PC-3 (cell line): ENCODE data around the gene PACRG. TPM values are rescaled to one million over a fixed set of nuclear protein-coding genes. Genes with fewer than 3 reads are reported as not detected.

ENCODE experiments used
- ATAC-seq: fragments of 200-7000 bp; cut with Tn5 transposase; 2 replicates; pipeline ENCODE4 v1.9.1; 2020; ENCODE audit warnings: mild to moderate bottlenecking, moderate library complexity
- BruUV-seq: library from RNA; stranded (reverse); fragments of 400-500 nt; replicated peaks from 2 replicates; lab custom pipeline; 2021; lab: Mats Ljungman, UMichigan
- CTCF ChIA-PET: fragments of 300-600 bp; sonication (Branson Sonifier 250); formaldehyde crosslinking; loops from one replicate; lab custom pipeline; 2022; ENCODE audit warnings: antibody characterized with exemption; lab: Charles Lee
- POLR2A ChIA-PET: fragments of 300-600 bp; sonication (Branson Sonifier 250); formaldehyde crosslinking; loops from one replicate; lab custom pipeline; 2022; ENCODE audit warnings: antibody characterized with exemption; ENCODE audit not compliant: unreplicated experiment; lab: Charles Lee
- DNase-seq: peaks from one replicate; pipeline ENCODE4 v3.0.0-alpha.2; 2015
- H2AFZ ChIP-seq: fragments of 300-600 bp; sonication (generic); 2 replicates; pipeline ENCODE4 v1.6.0; 2016; ENCODE audit warnings: antibody characterized with exemption, low read length
- H3F3A ChIP-seq: fragments of 300-600 bp; sonication (generic); one replicate; pipeline ENCODE4 v1.6.0; 2017; ENCODE audit warnings: antibody characterized with exemption, low read length, control low read depth, mild to moderate bottlenecking; ENCODE audit not compliant: unreplicated experiment
- H3K27ac ChIP-seq: fragments of 300-600 bp; sonication (generic); 2 replicates; pipeline ENCODE4 v1.5.1; 2016; ENCODE audit warnings: mild to moderate bottlenecking, low read length
- H3K27me3 ChIP-seq: fragments of 300-600 bp; sonication (generic); 2 replicates; pipeline ENCODE4 v1.6.1; 2016; ENCODE audit warnings: low read length, mixed read lengths
- H3K36me3 ChIP-seq: fragments of 300-600 bp; sonication (generic); 2 replicates; pipeline ENCODE4 v1.6.1; 2016; ENCODE audit warnings: low read depth, mixed run types, low read length, mixed read lengths
- H3K4me1 ChIP-seq: fragments of 300-600 bp; sonication (generic); 2 replicates; pipeline ENCODE4 v1.5.1; 2016; ENCODE audit warnings: low read length; ENCODE audit not compliant: insufficient read depth
- H3K4me2 ChIP-seq: fragments of 300-600 bp; sonication (generic); 2 replicates; pipeline ENCODE4 v1.6.0; 2016; ENCODE audit warnings: low read length
- H3K4me3 ChIP-seq: fragments of 300-600 bp; sonication (generic); 2 replicates; pipeline ENCODE4 v1.5.1; 2016; ENCODE audit warnings: mild to moderate bottlenecking, low read length, mixed read lengths
- H3K79me2 ChIP-seq: fragments of 300-600 bp; sonication (generic); 2 replicates; pipeline ENCODE4 v1.6.1; 2017; ENCODE audit warnings: low read length, mixed read lengths
- H3K9ac ChIP-seq: fragments of 300-600 bp; sonication (generic); 2 replicates; pipeline ENCODE4 v1.6.0; 2016; ENCODE audit warnings: mild to moderate bottlenecking, low read length
- H3K9me2 ChIP-seq: fragments of 300-600 bp; sonication (generic); replicated peaks from 2 replicates; pipeline ENCODE4 v1.6.1; 2016; ENCODE audit warnings: mixed run types, low read length, mixed read lengths
- H3K9me3 ChIP-seq: fragments of 300-600 bp; sonication (generic); 2 replicates; pipeline ENCODE4 v1.6.1; 2016; ENCODE audit warnings: low read length, mixed read lengths
- H4K20me1 ChIP-seq: fragments of 300-600 bp; sonication (generic); 2 replicates; pipeline ENCODE4 v1.6.1; 2016; ENCODE audit warnings: low read length, mixed read lengths
- CTCF ChIP-seq: fragments of 300-600 bp; sonication (generic); conservative IDR thresholded peaks from 2 replicates; pipeline ENCODE4 v1.5.1; 2017; ENCODE audit warnings: antibody characterized with exemption, low read depth, mild to moderate bottlenecking, low read length
- EZH2 ChIP-seq: fragments of 300-600 bp; sonication (generic); IDR thresholded peaks from one replicate; pipeline ENCODE4 v1.6.1; 2017; ENCODE audit warnings: antibody characterized with exemption, mild to moderate bottlenecking, low read length; ENCODE audit not compliant: unreplicated experiment
- EZH2phosphoT487 ChIP-seq: fragments of 300-600 bp; sonication (generic); IDR thresholded peaks from 2 replicates; pipeline ENCODE4 v1.6.1; 2018; ENCODE audit warnings: mild to moderate bottlenecking, antibody characterized with exemption, low read length, borderline replicate concordance
- intact Hi-C: fragments of 100-400 bp; cut with micrococcal nuclease; formaldehyde crosslinking; loops from 2 replicates; pipeline ENCODE4 v1.9.0; 2023
- total RNA-seq: library from RNA; depleted of rRNA; stranded (reverse); fragments of >200 nt; gene quantifications from 2 replicates; pipeline ENCODE4 v1.2.3, GENCODE V29; 2014

Gene PACRG
- total RNA-seq, 1 experiment from 2014 or later, result not detected

DNA sequence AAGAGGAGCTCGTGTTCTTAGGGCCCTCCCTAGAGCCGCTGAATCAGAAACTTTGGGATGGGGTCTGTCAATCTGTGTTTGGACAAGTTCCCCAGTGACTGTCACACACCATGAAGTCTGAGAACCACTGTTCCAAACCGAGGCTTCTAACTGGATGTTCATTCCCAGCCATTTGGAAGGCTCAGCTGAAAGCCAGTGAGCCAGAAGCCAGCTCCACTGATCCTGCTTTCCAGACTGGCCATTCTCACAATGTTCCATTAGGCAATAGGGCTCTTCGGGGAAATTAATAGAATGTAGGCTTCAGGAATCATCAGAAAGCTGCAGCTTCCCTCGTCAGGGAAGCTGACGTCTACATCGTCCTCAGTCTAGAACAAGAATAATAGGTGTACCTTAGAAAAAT, 595.9 kb downstream of the PACRG start:
- no TSS peak for BruUV-seq
- ATAC-seq, result no peak
- Histone ChIP-seq H2AFZ (no peak overlapping the region), H3K27ac (peak overlapping the region; percentile 96), H3F3A (no peaks in the 10 kb centered on the region), H3K9ac (peak overlapping the region; percentile 41), H3K9me2 (no peaks in the 10 kb centered on the region), H3K4me3 (no peak overlapping the region), H3K4me2 (peak overlapping the region; percentile 81; the same call in 1 of the 2 replicates), H3K27me3 (no peaks in the 10 kb centered on the region), H3K4me1 (peaks cover 30% of the 10 kb centered on the region), H3K36me3 (no peaks in the 10 kb centered on the region), H3K9me3 (no peaks in the 10 kb centered on the region), H4K20me1 (no peaks in the 10 kb centered on the region), H3K79me2 (no peaks in the 10 kb centered on the region)
- CTCF ChIA-PET, result no interaction called here
- intact Hi-C loops, result loop anchor here (1.0 to 10.0 kb wide), 5 partner anchors 14 to 469 kb away; no protein-coding TSS in a partner anchor
- no peak for TF ChIP-seq CTCF
- TF ChIP-seq EZH2phosphoT487, result no peak
- no peak for TF ChIP-seq EZH2
- POLR2A ChIA-PET, result no interaction called here
- DNase-seq, result no peak

DNA sequence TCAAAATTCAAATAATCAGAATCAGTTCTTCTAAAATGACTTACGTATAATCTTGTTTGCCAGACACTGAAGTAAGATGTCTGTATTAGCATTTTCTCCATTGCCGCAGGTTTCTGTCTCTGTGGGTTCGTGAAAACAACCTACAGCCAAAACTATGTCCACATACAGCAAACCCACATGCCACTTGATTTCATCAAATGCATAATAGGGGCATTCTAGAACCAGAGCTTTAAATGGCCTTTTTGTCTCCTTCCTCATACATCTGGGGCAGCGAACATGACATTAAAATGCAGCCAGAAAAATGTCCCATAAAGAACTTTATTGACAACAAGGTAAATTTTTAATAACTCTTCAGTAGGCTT, 596.5 kb downstream of the PACRG start:
- DNase-seq (no peak), ATAC-seq (no peak)
- BruUV-seq, result TSS peak; percentile 79
- Histone ChIP-seq H3K9me2 (no peaks in the 10 kb centered on the region), H3K4me1 (peaks cover 30% of the 10 kb centered on the region), H3F3A (no peaks in the 10 kb centered on the region), H3K79me2 (no peaks in the 10 kb centered on the region), H4K20me1 (no peaks in the 10 kb centered on the region), H3K4me3 (0 out of 2 replicates have a peak overlapping the region, but pooled peaks have one; percentile 52), H3K27ac (peak overlapping the region; percentile 96), H3K36me3 (no peaks in the 10 kb centered on the region), H3K9ac (peak overlapping the region; percentile 41), H2AFZ (peak overlapping the region; percentile 76; the same call in 1 of the 2 replicates), H3K9me3 (no peaks in the 10 kb centered on the region), H3K4me2 (peak overlapping the region; percentile 81), H3K27me3 (no peaks in the 10 kb centered on the region)
- CTCF ChIA-PET, result interaction anchor here (1.5 kb wide), 1 partner anchor 13 kb away, joined by 4 read pairs; no protein-coding TSS in a partner anchor
- TF ChIP-seq EZH2 (no peak), CTCF (no peak), EZH2phosphoT487 (no peak)
- POLR2A ChIA-PET, result interaction anchor here (1.2 kb wide), 1 partner anchor 13 kb away, joined by 3 read pairs; no protein-coding TSS in a partner anchor
- intact Hi-C loops, result loop anchor here (1.0 to 10.0 kb wide), 5 partner anchors 15 to 470 kb away; no protein-coding TSS in a partner anchor
